ENCODE results near the gene ID2.

Gene ID2

DNA sequence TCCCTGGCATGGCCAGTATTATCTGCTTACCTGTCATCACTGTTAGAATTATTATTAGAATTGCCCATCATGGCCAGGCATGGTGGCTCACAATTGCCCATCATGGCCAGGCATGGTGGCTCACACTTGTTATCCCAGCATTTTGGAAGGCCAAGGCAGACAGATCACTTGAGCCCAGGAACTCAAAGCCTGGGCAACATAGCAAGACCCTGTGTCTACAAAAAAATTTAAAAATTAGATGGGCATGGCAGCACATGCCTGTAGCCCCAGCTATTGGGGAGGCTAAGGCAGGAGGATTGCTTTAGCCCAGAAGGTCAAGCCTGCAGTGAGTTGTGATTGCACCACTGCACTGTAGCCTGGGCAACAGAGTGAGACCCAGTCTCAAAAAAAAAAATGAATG is 27.4 kb upstream of the ID2 start:
- Histone ChIP-seq H3K9me2 (replicated peaks; ENCODE audit: low read depth, low read length) (no peaks in the 10 kb centered on the region), H3K4me3 (ENCODE audit: low read length, poor library complexity, severe bottlenecking) (no peak overlapping the region), H3K79me2 (ENCODE audit: insufficient read depth, low read length) (no peaks in the 10 kb centered on the region), H3K4me1 (ENCODE audit: insufficient read depth, low read length, poor library complexity, severe bottlenecking) (peaks cover 26% of the 10 kb centered on the region), H3K9me3 (ENCODE audit: insufficient read depth, low read depth, low read length) (no peaks in the 10 kb centered on the region), H4K20me1 (ENCODE audit: insufficient read depth, low read length, poor library complexity, severe bottlenecking) (no peaks in the 10 kb centered on the region), H3K27me3 (ENCODE audit: insufficient read depth, low read length, poor library complexity, severe bottlenecking) (no peaks in the 10 kb centered on the region), H3F3A (ENCODE audit: low read depth) (no peaks in the 10 kb centered on the region), H3K9ac (ENCODE audit: low read depth, low read length, poor library complexity, severe bottlenecking) (no peak overlapping the region), H3K36me3 (ENCODE audit: insufficient read depth, low read length) (no peaks in the 10 kb centered on the region), H2AFZ (ENCODE audit: low read length) (no peak overlapping the region), H3K4me2 (ENCODE audit: low read depth, low read length, poor library complexity, severe bottlenecking) (no peak overlapping the region)
- TF ChIP-seq, protein P1, sequence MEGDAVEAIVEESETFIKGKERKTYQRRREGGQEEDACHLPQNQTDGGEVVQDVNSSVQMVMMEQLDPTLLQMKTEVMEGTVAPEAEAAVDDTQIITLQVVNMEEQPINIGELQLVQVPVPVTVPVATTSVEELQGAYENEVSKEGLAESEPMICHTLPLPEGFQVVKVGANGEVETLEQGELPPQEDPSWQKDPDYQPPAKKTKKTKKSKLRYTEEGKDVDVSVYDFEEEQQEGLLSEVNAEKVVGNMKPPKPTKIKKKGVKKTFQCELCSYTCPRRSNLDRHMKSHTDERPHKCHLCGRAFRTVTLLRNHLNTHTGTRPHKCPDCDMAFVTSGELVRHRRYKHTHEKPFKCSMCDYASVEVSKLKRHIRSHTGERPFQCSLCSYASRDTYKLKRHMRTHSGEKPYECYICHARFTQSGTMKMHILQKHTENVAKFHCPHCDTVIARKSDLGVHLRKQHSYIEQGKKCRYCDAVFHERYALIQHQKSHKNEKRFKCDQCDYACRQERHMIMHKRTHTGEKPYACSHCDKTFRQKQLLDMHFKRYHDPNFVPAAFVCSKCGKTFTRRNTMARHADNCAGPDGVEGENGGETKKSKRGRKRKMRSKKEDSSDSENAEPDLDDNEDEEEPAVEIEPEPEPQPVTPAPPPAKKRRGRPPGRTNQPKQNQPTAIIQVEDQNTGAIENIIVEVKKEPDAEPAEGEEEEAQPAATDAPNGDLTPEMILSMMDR (conservative IDR thresholded peaks at IDR 0.05; ENCODE audit: low read length) = no peak
- TF ChIP-seq EZH2phosphoT487 (IDR thresholded peaks at IDR 0.05; ENCODE audit: borderline replicate concordance) = no peak

GRCh38 chr2:8656160-8656641 is 25.7 kb upstream of the ID2 start:
- peak overlapping the region; percentile 36 for H3K9ac ChIP-seq (ENCODE audit: low read depth, low read length, poor library complexity, severe bottlenecking)
- no peak for TF ChIP-seq EZH2phosphoT487 (IDR thresholded peaks at IDR 0.05; ENCODE audit: borderline replicate concordance)
- TF ChIP-seq, protein P1 (conservative IDR thresholded peaks at IDR 0.05; ENCODE audit: low read length) = no peak
- H3K4me1 ChIP-seq (ENCODE audit: insufficient read depth, low read length, poor library complexity, severe bottlenecking) = peaks cover 26% of the 10 kb centered on the region
- H4K20me1 ChIP-seq (ENCODE audit: insufficient read depth, low read length, poor library complexity, severe bottlenecking) = no peaks in the 10 kb centered on the region
- H3K4me2 ChIP-seq (ENCODE audit: low read depth, low read length, poor library complexity, severe bottlenecking) = peak overlapping the region; percentile 47
- no peaks in the 10 kb centered on the region for H3K36me3 ChIP-seq (ENCODE audit: insufficient read depth, low read length)
- H3K79me2 ChIP-seq (ENCODE audit: insufficient read depth, low read length) = no peaks in the 10 kb centered on the region
- no peaks in the 10 kb centered on the region for H3F3A ChIP-seq (ENCODE audit: low read depth)
- H3K9me3 ChIP-seq (ENCODE audit: insufficient read depth, low read depth, low read length) = no peaks in the 10 kb centered on the region
- H3K27me3 ChIP-seq (ENCODE audit: insufficient read depth, low read length, poor library complexity, severe bottlenecking) = no peaks in the 10 kb centered on the region
- no peak overlapping the region for H3K4me3 ChIP-seq (ENCODE audit: low read length, poor library complexity, severe bottlenecking)
- H2AFZ ChIP-seq (ENCODE audit: low read length) = peak overlapping the region; percentile 30; the same call in 1 of the 2 replicates
- H3K9me2 ChIP-seq (replicated peaks; ENCODE audit: low read depth, low read length) = no peaks in the 10 kb centered on the region

DNA sequence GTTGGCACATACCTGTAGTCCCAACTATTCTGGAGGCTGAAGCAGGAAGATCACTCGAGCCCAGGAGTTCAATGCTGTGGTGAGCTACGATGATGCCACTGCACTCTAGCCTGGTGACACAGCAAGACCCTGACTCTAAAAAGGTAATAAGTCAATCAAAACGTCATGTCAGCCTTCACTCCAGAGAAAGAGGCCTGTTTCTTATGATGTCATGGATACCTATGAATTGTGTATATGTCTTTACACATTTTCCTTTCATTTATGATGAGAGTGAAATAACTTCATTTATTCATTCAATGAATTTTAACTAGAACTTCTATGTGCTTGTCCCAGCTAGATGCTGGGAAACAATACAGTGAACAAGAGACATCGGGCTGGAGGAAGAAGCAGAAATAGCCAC is 25.0 kb upstream of the ID2 start:
- Histone ChIP-seq H3K36me3 (ENCODE audit: insufficient read depth, low read length) (no peaks in the 10 kb centered on the region), H3K9me2 (replicated peaks; ENCODE audit: low read depth, low read length) (no peaks in the 10 kb centered on the region), H3K27me3 (ENCODE audit: insufficient read depth, low read length, poor library complexity, severe bottlenecking) (no peaks in the 10 kb centered on the region), H3F3A (ENCODE audit: low read depth) (no peaks in the 10 kb centered on the region), H3K79me2 (ENCODE audit: insufficient read depth, low read length) (no peaks in the 10 kb centered on the region), H3K4me3 (ENCODE audit: low read length, poor library complexity, severe bottlenecking) (peak overlapping the region; percentile 43), H4K20me1 (ENCODE audit: insufficient read depth, low read length, poor library complexity, severe bottlenecking) (no peaks in the 10 kb centered on the region), H2AFZ (ENCODE audit: low read length) (0 out of 2 replicates have a peak overlapping the region, but pooled peaks have one; percentile 30), H3K4me1 (ENCODE audit: insufficient read depth, low read length, poor library complexity, severe bottlenecking) (peaks cover 32% of the 10 kb centered on the region), H3K9me3 (ENCODE audit: insufficient read depth, low read depth, low read length) (no peaks in the 10 kb centered on the region), H3K9ac (ENCODE audit: low read depth, low read length, poor library complexity, severe bottlenecking) (peak overlapping the region; percentile 36), H3K4me2 (ENCODE audit: low read depth, low read length, poor library complexity, severe bottlenecking) (peak overlapping the region; percentile 47)
- TF ChIP-seq, protein P1 (conservative IDR thresholded peaks at IDR 0.05; ENCODE audit: low read length) = no peak
- TF ChIP-seq EZH2phosphoT487 (IDR thresholded peaks at IDR 0.05; ENCODE audit: borderline replicate concordance) = no peak

Measured in Loucy (cell line).